Liver (tissue), 9 donors: ENCODE results near the gene RAD51. TPM values are rescaled to one million over a fixed set of nuclear protein-coding genes. Genes with fewer than 3 reads are reported as not detected.

Source experiments
- DNase-seq: peaks from one replicate; pipeline ENCODE4 v3.0.0-alpha.2; 2017; ENCODE audit warnings: low spot score
- H3K27ac ChIP-seq, 2 donors: one replicate each; pipeline ENCODE4 v1.7.0; 2013; ENCODE audit warnings: inconsistent platforms in 2 of 2, low read length in 2 of 2, control low read depth in 1 of 2, low read depth in 1 of 2, mild to moderate bottlenecking in 1 of 2
- H3K27me3 ChIP-seq, 4 donors: one replicate each; pipeline versions ENCODE4 v1.6.1 to v1.7.0; 2013; ENCODE audit warnings: low read length in 3 of 4, inconsistent platforms in 1 of 4, mild to moderate bottlenecking in 1 of 4, moderate library complexity in 1 of 4; ENCODE audit not compliant: control insufficient read depth in 4 of 4, insufficient read depth in 4 of 4
- H3K36me3 ChIP-seq, 4 donors: one replicate each; pipeline versions ENCODE4 v1.6.1 to v1.7.0; 2013; ENCODE audit warnings: low read length in 3 of 4, mild to moderate bottlenecking in 3 of 4, low read depth in 1 of 4, moderate library complexity in 1 of 4; ENCODE audit not compliant: control insufficient read depth in 4 of 4, insufficient read depth in 3 of 4
- H3K4me1 ChIP-seq, 4 donors: one replicate each; pipeline versions ENCODE4 v1.6.1 to v1.7.0; 2013; ENCODE audit warnings: low read length in 3 of 4, mild to moderate bottlenecking in 3 of 4, moderate library complexity in 1 of 4; ENCODE audit not compliant: control insufficient read depth in 4 of 4, insufficient read depth in 4 of 4
- H3K4me3 ChIP-seq, 3 donors: one replicate each; pipeline versions ENCODE4 v1.6.1 to v1.7.0; 2013; ENCODE audit warnings: low read length in 3 of 3, control low read depth in 1 of 3, low read depth in 1 of 3, mild to moderate bottlenecking in 1 of 3
- H3K9ac ChIP-seq, 2 donors: one replicate each; pipeline ENCODE4 v1.7.0; 2013; ENCODE audit warnings: low read length in 2 of 2, mild to moderate bottlenecking in 2 of 2, moderate library complexity in 2 of 2, control low read depth in 1 of 2, low read depth in 1 of 2
- H3K9me3 ChIP-seq, 4 donors: one replicate each; pipeline versions ENCODE4 v1.6.1 to v1.7.0; 2013; ENCODE audit warnings: low read length in 3 of 4; ENCODE audit not compliant: control insufficient read depth in 4 of 4
- ATF3 ChIP-seq: IDR thresholded peaks from 2 replicates; pipeline ENCODE4 v1.6.1; 2016; ENCODE audit warnings: antibody characterized with exemption
- CTCF ChIP-seq: fragments of 150-350 bp; IDR thresholded peaks from 2 replicates; pipeline ENCODE4 v1.5.1; 2017; ENCODE audit warnings: improper control_type of control experiment, low read depth, low read length; ENCODE audit not compliant: missing input control
- EGR1 ChIP-seq, 2 donors: IDR thresholded peaks; 2 replicates each; pipeline ENCODE4 v1.6.1; 2016 to 2018; ENCODE audit warnings: antibody characterized with exemption in 2 of 2, low read depth in 2 of 2
- FOXA1 ChIP-seq: IDR thresholded peaks from 2 replicates; pipeline ENCODE4 v1.6.1; 2016; ENCODE audit warnings: antibody characterized with exemption
- FOXA2 ChIP-seq: IDR thresholded peaks from 2 replicates; pipeline ENCODE4 v1.6.1; 2016; ENCODE audit warnings: antibody characterized with exemption
- HNF4A ChIP-seq, 2 donors: conservative IDR thresholded peaks; 2 replicates each; pipeline ENCODE4 v1.6.1; 2016; ENCODE audit warnings: antibody characterized with exemption in 2 of 2, mild to moderate bottlenecking in 2 of 2
- HNF4G ChIP-seq: IDR thresholded peaks from 2 replicates; pipeline ENCODE4 v1.6.1; 2016; ENCODE audit warnings: antibody characterized with exemption
- JUND ChIP-seq, 2 donors: IDR thresholded peaks; 2 replicates each; pipeline ENCODE4 v1.6.1; 2016; ENCODE audit warnings: antibody characterized with exemption in 2 of 2
- MAX ChIP-seq: IDR thresholded peaks from 2 replicates; pipeline ENCODE4 v1.6.1; 2016; ENCODE audit warnings: antibody characterized with exemption
- RAD21 ChIP-seq, 2 donors: IDR thresholded peaks; 2 replicates each; pipeline ENCODE4 v1.6.1; 2016; ENCODE audit warnings: antibody characterized with exemption in 2 of 2, mild to moderate bottlenecking in 2 of 2
- SP1 ChIP-seq: IDR thresholded peaks from 2 replicates; pipeline ENCODE4 v1.6.1; 2018; ENCODE audit warnings: antibody characterized with exemption, mild to moderate bottlenecking
- TAF1 ChIP-seq: conservative IDR thresholded peaks from 2 replicates; pipeline ENCODE4 v1.6.1; 2016; ENCODE audit warnings: antibody characterized with exemption, mild to moderate bottlenecking
- YY1 ChIP-seq: IDR thresholded peaks from 2 replicates; pipeline ENCODE4 v1.6.1; 2016; ENCODE audit warnings: antibody characterized with exemption, mild to moderate bottlenecking
- WGBS: extraction: QIAGEN DNeasy Blood & Tissue Kit; methylation state at CpG from one replicate; pipeline ENCODE4 v1.1.7; 2013; 5-methylcytosine and 5-hydroxymethylcytosine counted together
- polyA plus RNA-seq, 2 donors: library from polyadenylated mRNA; stranded (reverse) in 1 of 2; unstranded in 1 of 2; fragments of 200-250 nt in 1 of 2; fragments of >200 nt in 1 of 2; fragmentation: Nextera tagmentation in 1 of 2; extraction: Ambion mirVana in 1 of 2; gene quantifications; one replicate each; pipeline versions ENCODE4 v1.2.1 to v1.2.3, GENCODE V29; 2013 to 2015
- total RNA-seq, 2 donors: library from RNA; depleted of rRNA; stranded (reverse); fragments of >200 nt; gene quantifications; one replicate each; pipeline ENCODE4 v1.2.3, GENCODE V29; 2014
- TF ChIP-seq, protein P1 (sequence below): IDR thresholded peaks from 2 replicates; pipeline ENCODE4 v1.6.1; 2016; ENCODE audit warnings: antibody characterized with exemption
- TF ChIP-seq, protein P2 (sequence below): IDR thresholded peaks from 2 replicates; pipeline ENCODE4 v1.6.1; 2016; ENCODE audit warnings: antibody characterized with exemption, mild to moderate bottlenecking
- donor health status: healthy.
- donor health status: healthy.
- donor health status: healthy.
- donor health status: healthy.
- donor health status: healthy.

Gene RAD51
- total and polyA plus RNA-seq, 4 donors: 0.25 to 11.3 (median 0.69) TPM

GRCh38 chr15:40766906-40767837 lies 72.2 kb downstream of the RAD51 start:
- Histone ChIP-seq H3K9ac (no peak overlapping the region), H3K27me3 (no peaks in the 10 kb centered on the region), H3K4me1 (peaks cover 10 to 70% (median 42%) of the 10 kb centered on the region in 4 donors), H3K9me3 (no peaks in the 10 kb centered on the region), H3K4me3 (no peak overlapping the region), H3K36me3 (peaks cover 0 to 20% (median 5%) of the 10 kb centered on the region in 4 donors), H3K27ac (no peak overlapping the region)
- 91% methylated on average over 32 of the region's 32 CpGs for WGBS
- TF ChIP-seq RAD21 (IDR thresholded peaks at IDR 0.05) (no peak), TAF1 (no peak), HNF4G (no peak), CTCF (no peak)
- no peak for DNase-seq

DNA sequence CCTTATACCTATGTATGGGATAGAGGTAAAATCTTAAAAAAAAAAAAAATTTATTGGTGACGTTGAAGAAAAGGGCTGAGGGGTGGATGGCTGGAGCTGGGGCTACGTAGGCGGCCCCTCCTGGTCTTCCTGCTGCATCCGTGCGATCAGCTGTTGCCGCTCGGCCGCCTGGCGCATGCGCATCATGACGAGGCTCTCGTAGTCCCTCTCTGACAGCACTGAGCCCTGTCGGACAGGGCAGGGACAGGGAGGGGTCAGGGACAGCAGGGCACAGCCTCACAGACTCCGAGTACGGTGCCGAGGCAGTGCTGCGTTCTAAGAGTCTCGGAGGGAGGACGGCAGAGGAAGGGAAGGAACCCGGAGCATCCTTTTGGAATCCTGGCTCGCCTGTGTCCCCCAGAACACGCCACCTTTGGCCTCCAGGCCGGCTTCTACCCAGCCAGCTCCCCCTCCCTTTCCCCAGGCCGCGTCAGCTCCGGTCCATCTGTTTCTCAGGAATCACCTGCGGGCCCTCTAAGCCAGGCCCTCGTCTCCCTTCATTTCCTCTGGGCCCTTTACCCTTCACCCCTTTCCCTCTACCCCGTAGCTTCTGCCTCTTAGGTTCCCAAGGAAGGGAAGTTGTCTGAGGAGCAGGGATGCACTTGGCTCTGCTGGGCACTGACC lies 73.0 kb downstream of the RAD51 start:
- Histone ChIP-seq H3K4me1 (peaks cover 10 to 69% (median 44%) of the 10 kb centered on the region in 4 donors), H3K4me3 (no peak overlapping the region), H3K36me3 (peaks cover 0 to 20% (median 5%) of the 10 kb centered on the region in 4 donors), H3K27me3 (no peaks in the 10 kb centered on the region), H3K27ac (no peak overlapping the region), H3K9me3 (no peaks in the 10 kb centered on the region), H3K9ac (no peak overlapping the region)
- DNase-seq: no peak
- 93% methylated on average over 29 of the region's 29 CpGs for WGBS
- TF ChIP-seq SP1 (no peak), JUND (IDR thresholded peaks at IDR 0.05) (no peak), FOXA1 (no peak), CTCF (no peak), HNF4A (conservative IDR thresholded peaks at IDR 0.05) (no peak), YY1 (no peak), TAF1 (no peak), ATF3 (no peak), HNF4G (no peak), MAX (no peak), EGR1 (IDR thresholded peaks at IDR 0.05; ENCODE audit: low read depth in 2 of 2) (no peak), RAD21 (IDR thresholded peaks at IDR 0.05) (no peak), FOXA2 (no peak)
- TF ChIP-seq, protein P1, sequence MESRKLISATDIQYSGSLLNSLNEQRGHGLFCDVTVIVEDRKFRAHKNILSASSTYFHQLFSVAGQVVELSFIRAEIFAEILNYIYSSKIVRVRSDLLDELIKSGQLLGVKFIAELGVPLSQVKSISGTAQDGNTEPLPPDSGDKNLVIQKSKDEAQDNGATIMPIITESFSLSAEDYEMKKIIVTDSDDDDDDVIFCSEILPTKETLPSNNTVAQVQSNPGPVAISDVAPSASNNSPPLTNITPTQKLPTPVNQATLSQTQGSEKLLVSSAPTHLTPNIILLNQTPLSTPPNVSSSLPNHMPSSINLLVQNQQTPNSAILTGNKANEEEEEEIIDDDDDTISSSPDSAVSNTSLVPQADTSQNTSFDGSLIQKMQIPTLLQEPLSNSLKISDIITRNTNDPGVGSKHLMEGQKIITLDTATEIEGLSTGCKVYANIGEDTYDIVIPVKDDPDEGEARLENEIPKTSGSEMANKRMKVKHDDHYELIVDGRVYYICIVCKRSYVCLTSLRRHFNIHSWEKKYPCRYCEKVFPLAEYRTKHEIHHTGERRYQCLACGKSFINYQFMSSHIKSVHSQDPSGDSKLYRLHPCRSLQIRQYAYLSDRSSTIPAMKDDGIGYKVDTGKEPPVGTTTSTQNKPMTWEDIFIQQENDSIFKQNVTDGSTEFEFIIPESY: no peak
- TF ChIP-seq, protein P2, sequence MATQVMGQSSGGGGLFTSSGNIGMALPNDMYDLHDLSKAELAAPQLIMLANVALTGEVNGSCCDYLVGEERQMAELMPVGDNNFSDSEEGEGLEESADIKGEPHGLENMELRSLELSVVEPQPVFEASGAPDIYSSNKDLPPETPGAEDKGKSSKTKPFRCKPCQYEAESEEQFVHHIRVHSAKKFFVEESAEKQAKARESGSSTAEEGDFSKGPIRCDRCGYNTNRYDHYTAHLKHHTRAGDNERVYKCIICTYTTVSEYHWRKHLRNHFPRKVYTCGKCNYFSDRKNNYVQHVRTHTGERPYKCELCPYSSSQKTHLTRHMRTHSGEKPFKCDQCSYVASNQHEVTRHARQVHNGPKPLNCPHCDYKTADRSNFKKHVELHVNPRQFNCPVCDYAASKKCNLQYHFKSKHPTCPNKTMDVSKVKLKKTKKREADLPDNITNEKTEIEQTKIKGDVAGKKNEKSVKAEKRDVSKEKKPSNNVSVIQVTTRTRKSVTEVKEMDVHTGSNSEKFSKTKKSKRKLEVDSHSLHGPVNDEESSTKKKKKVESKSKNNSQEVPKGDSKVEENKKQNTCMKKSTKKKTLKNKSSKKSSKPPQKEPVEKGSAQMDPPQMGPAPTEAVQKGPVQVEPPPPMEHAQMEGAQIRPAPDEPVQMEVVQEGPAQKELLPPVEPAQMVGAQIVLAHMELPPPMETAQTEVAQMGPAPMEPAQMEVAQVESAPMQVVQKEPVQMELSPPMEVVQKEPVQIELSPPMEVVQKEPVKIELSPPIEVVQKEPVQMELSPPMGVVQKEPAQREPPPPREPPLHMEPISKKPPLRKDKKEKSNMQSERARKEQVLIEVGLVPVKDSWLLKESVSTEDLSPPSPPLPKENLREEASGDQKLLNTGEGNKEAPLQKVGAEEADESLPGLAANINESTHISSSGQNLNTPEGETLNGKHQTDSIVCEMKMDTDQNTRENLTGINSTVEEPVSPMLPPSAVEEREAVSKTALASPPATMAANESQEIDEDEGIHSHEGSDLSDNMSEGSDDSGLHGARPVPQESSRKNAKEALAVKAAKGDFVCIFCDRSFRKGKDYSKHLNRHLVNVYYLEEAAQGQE: no peak
